CD4-positive, alpha-beta T cell treated with Interleukin-21 for 1 hour (primary cell): ENCODE results near the gene CCL4.
A peak's percentile ranks its signal among the peaks of the same experiment; 100 is the strongest.
"Not testable (repeated sequence)": the region's sequence is repeated elsewhere in the genome, so short reads cannot be mapped to it uniquely, and the experiment has no call there.

Experiments
- DNase-seq: peaks from one replicate; pipeline ENCODE4 v3.0.0-alpha.2; 2020

The CCL4 gene

DNA sequence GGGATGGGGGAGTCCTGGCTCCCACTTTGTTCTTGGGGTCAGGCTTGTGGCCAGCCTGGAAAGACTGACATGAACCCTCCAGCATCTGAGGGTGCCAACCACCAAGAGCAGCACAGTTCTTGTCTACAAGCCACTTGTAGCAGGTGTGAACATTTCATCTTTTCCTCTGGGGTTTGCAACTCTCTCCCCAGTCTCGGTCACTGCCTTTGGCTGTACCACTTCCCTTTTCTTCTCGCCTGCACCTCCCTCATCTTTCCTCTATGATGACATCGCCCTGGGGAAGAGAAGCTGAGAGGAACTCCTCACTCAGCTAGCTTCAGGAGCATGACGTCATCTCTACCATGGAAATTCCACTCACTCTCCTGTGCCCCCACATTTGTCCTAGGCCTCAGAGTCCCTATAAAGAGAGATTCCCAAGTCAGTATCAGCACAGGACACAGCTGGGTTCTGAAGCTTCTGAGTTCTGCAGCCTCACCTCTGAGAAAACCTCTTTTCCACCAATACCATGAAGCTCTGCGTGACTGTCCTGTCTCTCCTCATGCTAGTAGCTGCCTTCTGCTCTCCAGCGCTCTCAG lies at the start of gene CCL4:
Gene CCL4 (plus strand): TSS at position 427 of the 575 bp plus-strand sequence. CDS start 79 bp downstream, at position 506.
- peak; percentile 60 for DNase-seq

DNA sequence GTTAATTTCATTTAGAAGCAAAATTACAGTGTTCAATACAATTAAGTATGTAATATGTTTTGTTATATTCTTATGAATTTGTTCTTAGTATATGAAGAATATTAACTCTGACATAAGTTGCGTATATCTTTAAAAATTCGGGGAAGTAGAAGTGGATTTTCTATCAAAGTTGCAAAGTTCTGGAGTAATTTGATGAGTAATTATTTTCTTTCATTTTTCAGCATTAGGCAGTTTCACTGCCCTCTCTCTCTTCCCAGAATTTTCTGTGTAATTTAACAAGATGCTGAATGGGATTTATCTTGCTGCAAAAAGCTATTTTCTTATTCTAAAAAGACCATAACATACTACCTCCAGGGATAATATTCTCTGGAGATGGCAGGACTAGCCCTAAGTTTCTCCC lies 48.5 kb upstream of the CCL4 start:
- DNase-seq, result no peak

DNA sequence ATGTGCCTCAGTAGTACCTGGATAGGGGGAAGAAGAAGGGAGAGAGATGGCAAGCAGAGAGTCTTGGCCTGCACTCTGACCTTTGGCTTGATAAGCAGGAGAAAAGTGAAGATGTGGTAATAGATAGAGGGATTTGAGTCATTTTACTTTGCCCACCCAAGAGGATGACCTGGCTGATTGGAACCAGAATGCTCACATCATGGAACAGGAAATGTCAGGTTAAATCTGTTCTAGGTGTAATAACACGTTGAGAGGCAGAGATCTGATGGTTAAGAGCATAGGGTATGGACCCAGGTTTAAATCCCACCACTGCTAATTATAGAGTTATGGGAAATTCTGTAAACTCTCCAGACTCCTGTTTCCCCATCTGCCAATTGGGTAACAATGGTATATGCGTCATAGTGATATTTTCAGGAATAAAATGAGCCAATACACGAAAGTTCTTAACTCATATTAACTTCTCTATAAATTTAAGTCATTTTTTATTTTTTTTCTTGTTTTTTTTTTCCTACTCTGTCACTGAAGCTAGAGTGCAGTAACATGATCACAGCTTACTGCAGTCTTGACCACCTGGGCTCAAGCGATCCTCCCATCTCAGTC lies 47.6 kb upstream of the CCL4 start:
- DNase-seq, result no peak

DNA sequence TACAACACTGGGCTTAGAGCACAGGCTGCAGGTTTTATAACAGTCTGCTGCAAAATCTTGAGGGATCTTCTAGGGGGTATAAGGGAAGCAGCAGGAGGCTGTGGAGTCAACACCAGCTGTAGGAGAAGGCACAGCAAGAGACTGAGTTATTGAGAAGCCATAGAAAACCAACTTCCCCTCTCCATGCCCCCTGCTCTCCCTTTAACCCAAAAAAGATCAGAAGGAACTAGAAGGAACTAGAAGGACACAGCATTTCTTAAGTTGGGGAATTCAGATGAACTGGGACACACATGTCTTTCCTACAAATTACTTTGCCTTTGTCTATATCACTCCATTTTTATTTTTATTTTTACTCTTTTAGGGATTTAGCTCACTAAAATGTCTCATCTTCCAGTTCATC lies 45.7 kb upstream of the CCL4 start:
- no peak for DNase-seq

DNA sequence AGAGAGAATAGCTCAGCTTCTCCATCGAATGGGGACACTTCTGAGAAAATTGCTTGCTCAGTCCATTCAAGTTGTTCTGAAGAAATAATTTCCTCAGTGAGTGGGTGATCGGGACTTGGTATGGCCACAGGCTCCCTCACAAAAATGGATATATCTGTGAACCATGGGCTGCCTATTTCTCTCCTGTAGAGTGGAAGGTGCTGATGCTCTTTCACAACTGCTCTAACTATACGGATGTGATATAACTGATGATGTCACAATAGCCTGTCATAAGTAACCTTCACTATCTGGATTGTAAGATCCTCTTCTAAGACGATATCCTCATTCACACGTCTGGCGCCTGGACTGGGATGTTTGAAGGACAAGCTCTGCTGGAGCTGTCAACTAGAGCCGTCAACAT lies 44.2 kb upstream of the CCL4 start:
- DNase-seq, result no peak

DNA sequence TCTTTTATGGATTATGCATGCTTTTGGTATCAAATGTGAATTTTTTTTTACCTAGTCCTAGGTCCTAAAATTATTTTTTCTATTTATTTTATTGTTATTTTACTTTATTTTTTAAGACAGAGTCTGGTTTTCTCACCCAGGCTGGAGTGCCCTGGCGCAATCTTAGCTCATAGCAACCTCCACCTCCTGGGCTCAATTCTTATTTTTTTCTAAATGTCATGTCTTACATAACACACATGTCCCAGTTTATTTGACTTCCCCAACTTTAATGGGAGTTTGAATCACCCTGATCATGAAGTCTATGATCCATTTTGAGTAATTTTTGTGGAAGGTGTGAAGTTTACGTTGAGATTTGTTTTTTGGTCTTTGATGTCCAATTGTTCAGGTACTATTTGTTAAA lies 42.8 kb upstream of the CCL4 start:
- DNase-seq, result no peak

DNA sequence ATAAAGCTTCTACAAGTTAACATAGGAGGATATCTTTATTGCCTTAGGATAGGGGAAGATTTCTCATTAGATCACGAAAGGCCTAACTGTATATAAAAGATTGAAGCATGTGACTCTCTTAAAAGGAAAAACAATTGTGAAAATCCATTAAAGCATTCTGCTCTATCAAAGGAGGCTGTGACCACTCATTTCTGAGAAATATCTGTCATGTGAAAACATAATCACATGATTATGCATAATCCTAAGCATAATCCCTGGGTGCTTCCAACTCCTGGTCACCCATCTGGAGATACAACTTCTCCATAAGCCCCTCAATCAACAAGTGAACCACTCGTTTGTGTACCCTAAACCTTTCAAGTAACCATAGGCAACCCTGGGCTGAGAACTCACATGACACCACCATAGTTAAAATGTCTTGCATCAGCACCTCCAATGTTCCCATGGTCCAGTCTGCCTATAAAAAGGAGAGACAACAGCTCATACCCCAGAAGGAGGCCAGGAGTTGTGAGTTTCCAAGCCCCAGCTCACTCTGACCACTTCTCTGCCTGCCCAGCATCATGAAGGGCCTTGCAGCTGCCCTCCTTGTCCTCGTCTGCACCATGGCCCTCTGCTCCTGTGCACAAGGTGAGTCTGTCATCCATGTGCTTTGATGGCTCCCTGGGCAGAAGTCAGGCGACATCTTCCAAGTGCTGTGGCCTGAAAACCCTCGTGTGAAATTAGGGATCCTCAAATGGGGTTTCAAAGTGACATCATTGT lies 39.7 kb upstream of the CCL4 start, which contains the start of gene CCL18:
Gene CCL18 (plus strand): TSS at position 487 of the 756 bp plus-strand sequence. CDS start 71 bp downstream, at position 558.
- DNase-seq, result no peak

DNA sequence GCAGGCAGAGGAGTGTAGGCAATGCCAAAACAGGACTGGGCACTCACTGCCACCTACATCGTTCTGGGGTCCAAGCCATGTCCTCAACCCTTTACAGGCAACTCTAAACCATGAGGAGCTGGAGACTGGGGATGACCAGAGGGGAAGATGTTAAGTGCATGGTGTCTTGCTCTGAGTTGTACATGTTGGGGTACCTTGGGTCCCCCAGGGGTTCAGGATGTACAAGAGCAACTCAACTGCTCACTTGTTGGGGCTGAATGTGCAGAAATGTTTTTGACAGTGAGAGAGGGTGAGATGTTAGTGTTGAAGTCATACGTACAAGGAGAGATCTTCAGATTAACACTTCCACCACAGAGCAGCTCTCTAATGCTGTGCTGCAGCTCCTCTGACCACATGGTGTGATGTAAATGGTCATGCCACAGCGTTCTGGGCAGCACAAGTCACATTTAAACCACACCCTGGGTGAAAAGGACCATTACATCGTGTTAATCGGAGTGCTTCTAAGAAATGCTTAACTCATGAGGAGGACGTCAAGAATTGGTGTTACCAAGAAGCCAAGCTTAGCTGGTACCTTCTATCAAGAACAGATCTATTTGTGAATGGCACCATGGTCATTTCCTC lies 37.2 kb upstream of the CCL4 start:
- peak; percentile 66 for DNase-seq

DNA sequence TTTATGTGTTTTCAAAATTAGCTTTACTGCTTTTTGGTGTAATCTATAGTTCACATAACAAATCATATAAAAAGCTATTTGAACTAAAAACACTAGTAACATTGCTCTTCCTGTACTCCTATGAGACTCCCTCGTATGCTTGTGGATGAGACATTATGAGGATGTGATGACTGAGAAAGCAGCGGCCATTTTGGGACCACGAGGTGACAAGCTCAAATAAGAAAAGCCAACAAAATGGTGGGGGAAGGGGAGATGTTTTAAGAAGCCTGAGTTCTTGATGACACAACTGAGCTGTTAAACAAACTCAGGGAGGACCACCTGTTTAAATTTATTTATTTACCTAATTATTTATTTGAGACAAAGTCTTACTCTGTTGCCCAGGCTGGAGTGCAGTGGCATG lies 35.1 kb upstream of the CCL4 start:
- DNase-seq, result no peak

DNA sequence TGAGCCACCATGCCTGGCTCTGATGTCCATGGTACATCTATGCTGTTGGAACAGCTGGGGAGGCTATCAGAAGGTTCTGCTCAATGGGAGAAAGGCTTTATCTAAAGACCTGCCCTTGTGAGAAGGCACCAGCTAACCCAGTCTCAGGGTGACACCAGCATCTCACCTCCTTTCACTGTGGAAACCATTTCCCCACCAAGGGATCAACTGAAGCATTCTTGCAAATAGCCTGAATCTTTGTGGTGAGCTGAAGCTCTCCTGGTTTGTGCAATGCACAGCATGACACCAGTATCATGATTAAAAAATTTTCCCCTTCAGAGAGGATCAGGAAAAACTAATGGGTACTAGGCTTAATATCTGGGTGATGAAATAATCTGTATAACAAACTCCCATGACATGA lies 34.5 kb upstream of the CCL4 start:
- no peak for DNase-seq

DNA sequence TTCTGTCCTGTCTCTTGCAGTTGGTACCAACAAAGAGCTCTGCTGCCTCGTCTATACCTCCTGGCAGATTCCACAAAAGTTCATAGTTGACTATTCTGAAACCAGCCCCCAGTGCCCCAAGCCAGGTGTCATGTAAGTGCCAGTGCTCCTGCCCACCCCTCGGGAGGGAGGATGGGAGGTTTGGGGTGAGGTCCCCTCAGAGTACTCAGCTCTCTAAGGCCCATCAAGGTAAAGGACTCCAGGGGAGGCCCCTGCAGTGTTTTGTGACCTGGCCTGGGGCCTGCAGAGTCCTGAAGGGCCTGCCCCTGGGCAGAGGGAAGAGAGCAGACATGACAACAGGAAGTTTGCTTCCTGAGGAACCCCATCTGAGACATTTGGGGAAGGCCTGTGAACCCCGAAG lies 33.2 kb upstream of the CCL4 start:
- DNase-seq, result no peak

DNA sequence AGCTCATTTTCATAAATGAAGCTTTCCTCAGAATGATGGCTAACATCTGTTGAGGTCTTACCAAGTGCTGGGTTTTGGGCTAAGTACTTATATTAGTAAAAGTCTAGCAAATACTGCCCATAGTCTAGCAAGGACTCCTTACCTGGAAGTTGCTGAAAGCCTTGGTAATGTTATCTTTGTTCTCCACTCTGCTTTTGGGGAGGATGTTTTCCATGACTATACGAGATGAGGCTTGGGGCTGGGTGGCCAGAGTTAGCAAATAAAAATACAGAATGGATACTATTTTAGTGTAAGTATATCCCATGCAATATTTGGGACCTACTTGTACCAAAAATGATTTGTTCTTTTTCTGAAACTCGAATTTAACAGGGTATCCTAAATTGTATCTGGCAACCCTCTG lies 31.9 kb upstream of the CCL4 start:
- no peak for DNase-seq

DNA sequence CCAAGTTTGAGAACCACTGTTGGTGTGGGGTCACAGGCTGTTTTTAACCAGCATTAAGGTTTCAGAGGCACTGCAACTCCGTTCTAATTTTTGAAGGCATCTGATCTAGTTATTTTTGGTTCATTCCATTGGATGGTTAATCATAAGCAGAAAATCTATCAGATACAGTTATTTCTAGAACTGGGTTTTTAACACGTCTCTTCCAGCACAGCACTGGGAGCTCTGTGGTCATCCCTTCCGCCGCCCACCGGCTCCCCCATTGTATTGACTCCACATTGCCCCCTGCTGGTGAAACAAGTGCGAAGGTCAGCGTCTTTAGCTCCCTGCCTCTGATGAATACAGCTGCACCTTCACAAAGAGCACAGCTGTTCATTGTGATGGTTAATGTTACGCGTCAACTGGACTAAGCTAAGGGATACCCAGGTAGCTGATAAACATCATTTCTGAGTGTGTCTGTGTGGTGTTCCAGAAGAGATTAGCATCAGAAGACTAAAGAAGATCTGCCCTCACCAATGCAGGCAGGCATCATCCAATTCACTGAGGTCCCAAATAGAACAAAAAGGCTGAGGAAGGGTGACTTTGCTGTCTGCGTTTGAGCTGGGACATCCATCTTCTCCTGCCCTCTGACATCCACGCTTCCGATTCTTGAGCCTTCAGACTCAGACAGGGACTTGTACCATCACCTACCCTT lies 31.1 kb upstream of the CCL4 start:
- DNase-seq, result peak; percentile 74

DNA sequence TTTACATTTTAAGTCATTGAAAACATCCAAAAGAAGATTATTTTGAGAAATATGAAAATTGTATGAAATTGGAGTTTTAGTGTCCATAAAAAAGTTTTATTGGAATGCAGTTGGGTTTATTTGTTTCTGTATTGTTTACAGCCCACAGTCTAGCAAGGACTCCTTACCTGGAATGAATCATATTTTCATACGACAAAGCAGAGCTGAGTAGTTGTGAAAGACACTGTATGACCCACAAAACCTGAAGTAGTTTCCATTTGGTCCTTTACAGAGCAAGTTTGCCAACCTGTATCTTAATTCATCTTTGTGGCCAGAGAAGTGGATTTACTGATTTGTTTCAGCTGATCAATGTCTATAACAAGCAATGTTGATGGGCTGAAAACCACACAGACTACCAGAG lies 29.3 kb upstream of the CCL4 start:
- no peak for DNase-seq

DNA sequence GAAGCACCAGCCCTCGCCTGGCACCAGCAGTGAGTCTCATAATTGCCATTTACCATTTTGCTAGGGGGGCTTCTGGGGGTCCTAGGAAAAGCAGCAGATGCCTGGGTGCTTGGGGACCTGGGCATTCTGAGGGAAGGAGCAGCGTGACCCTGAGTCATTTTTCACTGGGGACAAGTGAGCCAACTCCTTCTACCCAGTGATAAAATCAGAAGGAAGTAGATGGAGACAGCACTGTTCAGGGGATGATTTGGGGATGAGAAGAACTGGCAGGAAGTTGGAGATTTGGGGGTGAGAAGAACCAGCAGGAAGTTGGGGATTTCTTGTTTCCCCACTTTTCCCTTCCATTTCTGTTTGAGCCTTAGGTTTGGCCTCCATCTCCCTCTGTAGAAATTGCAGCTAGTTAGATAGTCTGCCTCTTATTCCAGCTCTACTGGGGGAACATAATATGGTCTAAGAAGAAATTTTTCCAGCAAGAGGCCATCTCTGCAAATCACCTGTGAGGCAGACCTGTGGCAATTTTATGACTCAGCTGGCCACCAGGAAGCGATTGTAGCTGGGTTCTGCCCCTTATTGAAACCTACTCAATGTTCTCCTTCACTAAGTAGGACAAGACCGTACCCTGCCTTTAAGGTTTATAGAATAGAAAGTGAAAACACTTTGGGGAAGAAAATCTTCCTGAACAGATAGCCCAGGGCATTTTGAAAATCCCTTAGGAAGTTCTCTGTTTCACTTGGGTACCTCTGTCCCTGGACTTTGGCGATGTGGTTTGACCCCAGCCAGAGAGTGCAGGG lies 21.8 kb upstream of the CCL4 start:
- DNase-seq, result peak; percentile 22

DNA sequence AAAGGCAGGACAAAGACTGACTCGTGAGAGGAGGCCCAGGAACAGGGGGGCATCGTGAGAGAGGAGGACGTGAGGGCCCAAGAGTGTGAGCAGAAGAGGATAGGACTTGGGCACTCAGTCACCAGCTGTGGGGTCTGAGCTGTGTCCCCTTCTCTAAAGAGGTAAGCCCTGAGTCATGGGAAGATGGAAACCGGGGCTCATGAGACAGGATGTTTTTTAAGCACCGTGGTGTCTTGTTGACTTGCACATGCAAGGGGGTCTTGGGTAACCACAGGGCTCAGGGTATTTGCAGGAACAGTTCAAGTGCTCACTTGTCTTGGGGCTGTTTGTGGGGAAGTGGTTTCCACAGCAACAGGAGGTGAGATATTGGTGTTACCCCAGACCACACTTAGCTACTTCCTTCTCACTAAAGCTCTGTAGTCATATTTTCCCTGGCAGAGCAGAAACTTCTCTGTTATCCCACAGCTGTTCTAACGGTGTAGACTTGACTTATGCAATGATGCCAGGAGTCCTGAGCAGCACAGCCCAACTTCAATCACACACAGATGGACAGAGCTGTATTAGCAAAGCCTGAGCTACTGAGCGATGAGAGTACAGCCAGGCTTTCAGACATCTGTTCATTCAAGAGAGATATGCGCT lies 21.0 kb upstream of the CCL4 start:
- DNase-seq, result peak; percentile 81

DNA sequence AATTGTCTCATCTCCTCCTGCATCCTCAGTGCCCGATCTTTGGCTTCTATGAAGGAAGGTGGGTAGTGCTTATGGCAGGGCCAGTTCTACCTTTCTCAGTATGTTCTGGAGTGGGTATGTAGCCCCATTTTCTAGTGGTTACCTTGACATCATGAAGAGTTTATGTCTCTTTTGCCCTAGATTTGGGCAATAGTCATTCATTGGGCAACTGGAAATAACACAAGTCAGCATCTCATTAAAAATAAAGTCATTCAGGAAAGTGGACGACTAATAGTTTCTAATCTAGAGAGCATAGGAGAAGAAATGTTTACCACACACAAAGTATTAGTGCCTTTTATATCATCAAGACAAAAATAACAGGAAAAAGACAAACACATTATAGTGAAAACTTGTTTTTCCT lies 19.9 kb upstream of the CCL4 start:
- DNase-seq, result not testable (repeated sequence)

DNA sequence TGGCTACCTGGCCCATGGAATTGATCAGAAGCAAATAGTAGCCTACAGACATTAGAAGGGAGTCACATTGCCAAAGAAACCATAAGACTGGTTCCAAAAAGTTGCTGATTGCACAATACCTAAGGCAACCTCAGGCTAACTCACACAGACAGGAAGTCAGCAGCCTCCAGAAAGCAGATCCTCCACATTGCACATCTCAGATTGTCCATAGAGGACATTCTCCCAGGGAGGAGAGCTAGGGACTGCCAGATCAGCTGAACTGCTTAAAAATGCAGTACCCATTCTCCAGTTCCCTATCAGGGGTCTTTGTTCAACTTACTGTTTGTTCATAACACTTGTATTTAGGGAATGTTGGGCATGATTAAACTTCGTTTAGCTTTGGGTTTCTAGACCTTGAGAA lies 17.9 kb upstream of the CCL4 start:
- peak; percentile 28 for DNase-seq

DNA sequence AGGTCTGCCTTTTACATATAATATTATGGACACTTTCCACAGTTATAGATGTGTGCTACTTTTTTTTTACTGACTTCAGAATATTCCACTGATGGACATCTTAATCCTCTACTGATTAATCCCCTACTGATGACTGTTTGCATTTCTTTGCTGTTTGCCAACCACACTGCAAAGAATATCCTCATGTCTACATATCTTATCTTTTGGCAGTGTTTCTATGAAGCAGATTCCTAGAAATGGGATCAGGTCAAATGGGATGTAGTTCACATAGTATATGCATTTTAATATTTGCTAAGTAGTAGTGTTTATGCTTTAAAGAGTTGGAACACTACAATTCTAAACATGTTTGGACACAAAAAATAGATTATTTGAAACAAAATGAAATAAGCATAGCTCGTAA lies 16.8 kb upstream of the CCL4 start:
- no peak for DNase-seq

DNA sequence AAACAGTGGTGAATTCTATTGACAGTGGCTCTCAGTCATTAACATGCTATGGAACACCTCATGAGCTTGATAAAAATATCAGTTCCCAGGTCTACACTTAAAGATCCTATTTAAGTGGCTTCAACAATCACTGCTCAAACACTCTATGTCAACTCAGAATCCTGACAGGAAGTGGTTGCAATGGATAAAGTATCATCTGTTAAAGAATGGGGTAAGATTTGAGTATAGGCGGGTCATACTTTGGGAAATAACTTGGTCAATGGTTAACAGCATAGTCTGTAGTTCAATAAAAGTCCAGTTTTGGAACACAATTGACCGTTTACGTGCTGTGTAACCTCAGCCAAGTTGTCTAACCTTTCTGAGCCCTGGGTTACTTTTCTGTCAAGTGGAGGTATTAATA lies 16.2 kb upstream of the CCL4 start:
- DNase-seq, result not testable (repeated sequence)

DNA sequence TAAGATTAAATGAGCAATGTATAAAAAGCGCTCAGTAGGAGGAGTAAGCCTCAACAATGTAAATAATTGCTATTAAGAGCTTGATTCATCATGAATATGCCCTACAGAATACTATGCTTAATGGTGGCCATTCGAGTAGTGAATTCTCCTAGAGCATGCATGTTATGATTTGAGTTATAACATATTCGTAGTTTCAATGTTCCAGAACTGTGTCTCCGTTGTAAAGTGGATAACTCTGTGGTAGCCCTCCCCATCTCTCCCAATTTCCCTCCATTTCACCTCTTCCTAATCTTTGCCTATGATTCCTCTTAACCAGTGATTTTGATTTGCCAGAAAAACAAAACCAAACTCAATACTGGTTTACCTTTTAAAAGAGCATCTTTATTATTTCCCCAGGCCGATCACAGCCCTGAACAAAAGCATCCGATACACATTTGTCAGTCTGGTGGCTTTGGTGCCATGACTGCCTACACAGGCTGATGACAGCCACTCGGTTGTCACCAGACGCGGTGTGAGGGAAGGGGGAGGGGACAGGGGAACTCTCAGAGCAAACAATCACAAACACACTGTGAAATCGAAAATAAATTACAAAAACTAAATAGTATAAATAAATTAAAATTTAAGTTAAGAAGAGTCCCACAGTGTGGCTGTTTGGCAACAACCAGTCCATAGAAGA lies 15.6 kb upstream of the CCL4 start:
- DNase-seq, result peak; percentile 54
